BE2C (cell line): ENCODE measurements around the gene LY86.

Experiments used
- DNase-seq: peaks from one replicate; pipeline ENCODE4 v3.0.0-alpha.2; 2020
- H3K27me3 ChIP-seq: fragments of 250-450 bp; sonication (Bioruptor Pico); 2 replicates; pipeline ENCODE4 v1.5.1; 2020; ENCODE audit warnings: mild to moderate bottlenecking
- H3K36me3 ChIP-seq: fragments of 250-450 bp; sonication (Bioruptor Pico); 2 replicates; pipeline ENCODE4 v1.5.1; 2020; ENCODE audit warnings: mild to moderate bottlenecking
- H3K4me1 ChIP-seq: fragments of 250-450 bp; sonication (Bioruptor Pico); 2 replicates; pipeline ENCODE4 v1.5.1; 2020
- H3K4me3 ChIP-seq: 2 replicates; pipeline ENCODE4 v1.5.1; 2011; ENCODE audit warnings: low read depth, low read length
- H3K9me3 ChIP-seq: fragments of 250-450 bp; sonication (Bioruptor Pico); 2 replicates; pipeline ENCODE4 v1.5.1; 2020
- TF ChIP-seq, protein P1 (sequence below): IDR thresholded peaks from 2 replicates; pipeline ENCODE4 v1.5.1; 2012; ENCODE audit warnings: mild to moderate bottlenecking, low read depth, low read length

The LY86 gene

DNA sequence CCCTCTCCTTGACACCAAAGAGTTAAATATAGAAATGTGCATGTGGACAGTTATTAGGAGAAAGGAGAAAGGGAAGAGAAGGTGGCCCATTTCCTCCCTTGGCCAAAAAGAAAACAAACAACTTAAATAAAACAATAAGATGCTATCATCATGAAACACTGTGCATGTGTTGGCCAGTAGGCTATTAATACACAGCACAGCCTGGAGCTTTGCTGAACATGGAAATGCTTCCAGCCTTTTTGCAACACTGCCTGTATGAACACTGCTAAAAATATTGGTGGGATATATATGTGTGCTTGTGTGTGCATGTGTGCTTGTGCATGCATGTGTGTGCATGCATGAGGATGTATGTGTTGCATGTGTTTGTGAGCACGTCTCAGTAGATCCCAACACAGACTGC lies 100.4 kb downstream of the LY86 start:
- H3K27me3 ChIP-seq, result no peaks in the 10 kb centered on the region
- TF ChIP-seq, protein P1, sequence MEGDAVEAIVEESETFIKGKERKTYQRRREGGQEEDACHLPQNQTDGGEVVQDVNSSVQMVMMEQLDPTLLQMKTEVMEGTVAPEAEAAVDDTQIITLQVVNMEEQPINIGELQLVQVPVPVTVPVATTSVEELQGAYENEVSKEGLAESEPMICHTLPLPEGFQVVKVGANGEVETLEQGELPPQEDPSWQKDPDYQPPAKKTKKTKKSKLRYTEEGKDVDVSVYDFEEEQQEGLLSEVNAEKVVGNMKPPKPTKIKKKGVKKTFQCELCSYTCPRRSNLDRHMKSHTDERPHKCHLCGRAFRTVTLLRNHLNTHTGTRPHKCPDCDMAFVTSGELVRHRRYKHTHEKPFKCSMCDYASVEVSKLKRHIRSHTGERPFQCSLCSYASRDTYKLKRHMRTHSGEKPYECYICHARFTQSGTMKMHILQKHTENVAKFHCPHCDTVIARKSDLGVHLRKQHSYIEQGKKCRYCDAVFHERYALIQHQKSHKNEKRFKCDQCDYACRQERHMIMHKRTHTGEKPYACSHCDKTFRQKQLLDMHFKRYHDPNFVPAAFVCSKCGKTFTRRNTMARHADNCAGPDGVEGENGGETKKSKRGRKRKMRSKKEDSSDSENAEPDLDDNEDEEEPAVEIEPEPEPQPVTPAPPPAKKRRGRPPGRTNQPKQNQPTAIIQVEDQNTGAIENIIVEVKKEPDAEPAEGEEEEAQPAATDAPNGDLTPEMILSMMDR, result no peak
- H3K4me3 ChIP-seq, result no peak overlapping the region
- DNase-seq, result no peak
- no peaks in the 10 kb centered on the region for H3K9me3 ChIP-seq
- no peaks in the 10 kb centered on the region for H3K36me3 ChIP-seq
- H3K4me1 ChIP-seq, result peaks cover 16% of the 10 kb centered on the region

DNA sequence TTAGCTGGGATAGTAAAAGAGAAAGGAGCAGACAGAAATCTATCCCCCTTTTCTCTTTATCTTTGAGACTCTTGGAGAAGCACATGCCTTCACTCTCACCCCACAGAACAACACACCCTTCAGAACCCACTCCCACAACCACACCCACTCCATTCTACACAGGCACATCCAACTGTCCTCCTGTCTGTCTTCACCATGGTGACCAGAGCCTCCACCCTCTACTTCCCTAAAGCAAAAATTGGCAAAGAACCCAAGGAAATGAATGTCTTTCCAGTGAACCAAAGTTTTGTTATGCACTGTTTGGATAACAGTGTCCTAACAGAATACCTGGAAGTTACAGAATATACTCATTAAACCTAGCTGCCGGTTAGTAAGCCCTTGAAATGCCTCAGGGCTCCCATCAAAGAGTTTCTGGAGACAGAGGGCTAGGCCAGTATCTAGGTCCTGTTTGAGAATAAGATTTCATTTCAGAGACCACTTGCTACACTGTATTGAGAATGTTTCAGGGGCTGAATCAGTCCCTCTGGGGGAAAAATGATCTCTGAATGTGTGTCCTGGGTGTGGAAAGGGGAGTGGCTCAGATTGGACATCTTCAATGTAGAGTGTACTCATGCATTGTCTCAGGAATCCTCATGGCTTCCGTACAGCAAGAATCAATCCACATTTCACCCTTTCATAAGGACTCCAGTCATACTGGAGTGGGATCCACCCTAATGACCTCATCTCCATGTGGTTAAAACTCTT lies 101.1 kb downstream of the LY86 start:
- Histone ChIP-seq H3K27me3 (no peaks in the 10 kb centered on the region), H3K4me1 (peaks cover 9% of the 10 kb centered on the region), H3K9me3 (no peaks in the 10 kb centered on the region), H3K4me3 (no peak overlapping the region), H3K36me3 (no peaks in the 10 kb centered on the region)
- TF ChIP-seq, protein P1, result no peak
- no peak for DNase-seq

DNA sequence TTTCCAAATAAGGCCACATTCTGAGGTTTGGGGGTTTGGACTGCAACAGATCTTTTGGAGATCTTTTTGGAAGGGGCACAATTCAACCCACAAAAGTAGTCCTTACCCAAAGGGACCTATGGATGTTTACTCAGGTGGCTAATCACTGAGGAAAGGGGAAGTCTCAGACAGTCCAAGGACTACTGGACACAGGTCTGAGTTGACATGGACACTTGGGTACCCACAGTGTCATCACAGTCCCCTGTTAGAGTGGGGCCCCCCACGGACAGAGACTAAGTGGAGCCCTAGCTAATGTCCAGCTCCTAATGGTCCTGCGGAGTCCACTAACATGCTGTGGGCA lies 101.6 kb downstream of the LY86 start:
- peaks cover 9% of the 10 kb centered on the region for H3K4me1 ChIP-seq
- no peak overlapping the region for H3K4me3 ChIP-seq
- DNase-seq, result no peak
- TF ChIP-seq, protein P1, result no peak
- H3K36me3 ChIP-seq, result no peaks in the 10 kb centered on the region
- no peaks in the 10 kb centered on the region for H3K27me3 ChIP-seq
- no peaks in the 10 kb centered on the region for H3K9me3 ChIP-seq

DNA sequence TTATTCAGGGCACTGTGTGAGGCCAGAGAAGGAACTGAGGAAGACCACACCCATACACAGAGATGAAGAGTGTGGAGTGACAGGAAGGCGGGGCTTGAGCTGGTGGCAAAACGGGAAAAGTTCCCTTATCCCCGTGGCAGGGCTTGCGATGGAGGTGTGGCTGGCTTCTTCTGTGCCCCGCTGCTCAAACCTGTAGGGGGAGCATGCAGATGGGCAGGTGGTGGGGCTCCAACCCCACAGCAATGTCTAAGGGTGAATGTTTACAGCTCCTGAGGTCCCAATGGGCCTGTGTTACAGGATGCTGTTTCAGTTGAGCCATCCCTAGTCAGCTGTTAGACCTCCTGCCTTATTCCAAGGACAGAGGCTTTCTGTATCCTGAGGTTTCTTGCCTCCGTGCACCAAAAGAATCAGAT lies 105.9 kb downstream of the LY86 start:
- H3K4me1 ChIP-seq, result no peaks in the 10 kb centered on the region
- no peak for DNase-seq
- H3K4me3 ChIP-seq, result no peak overlapping the region
- H3K9me3 ChIP-seq, result no peaks in the 10 kb centered on the region
- no peaks in the 10 kb centered on the region for H3K36me3 ChIP-seq
- no peaks in the 10 kb centered on the region for H3K27me3 ChIP-seq
- TF ChIP-seq, protein P1, result no peak

DNA sequence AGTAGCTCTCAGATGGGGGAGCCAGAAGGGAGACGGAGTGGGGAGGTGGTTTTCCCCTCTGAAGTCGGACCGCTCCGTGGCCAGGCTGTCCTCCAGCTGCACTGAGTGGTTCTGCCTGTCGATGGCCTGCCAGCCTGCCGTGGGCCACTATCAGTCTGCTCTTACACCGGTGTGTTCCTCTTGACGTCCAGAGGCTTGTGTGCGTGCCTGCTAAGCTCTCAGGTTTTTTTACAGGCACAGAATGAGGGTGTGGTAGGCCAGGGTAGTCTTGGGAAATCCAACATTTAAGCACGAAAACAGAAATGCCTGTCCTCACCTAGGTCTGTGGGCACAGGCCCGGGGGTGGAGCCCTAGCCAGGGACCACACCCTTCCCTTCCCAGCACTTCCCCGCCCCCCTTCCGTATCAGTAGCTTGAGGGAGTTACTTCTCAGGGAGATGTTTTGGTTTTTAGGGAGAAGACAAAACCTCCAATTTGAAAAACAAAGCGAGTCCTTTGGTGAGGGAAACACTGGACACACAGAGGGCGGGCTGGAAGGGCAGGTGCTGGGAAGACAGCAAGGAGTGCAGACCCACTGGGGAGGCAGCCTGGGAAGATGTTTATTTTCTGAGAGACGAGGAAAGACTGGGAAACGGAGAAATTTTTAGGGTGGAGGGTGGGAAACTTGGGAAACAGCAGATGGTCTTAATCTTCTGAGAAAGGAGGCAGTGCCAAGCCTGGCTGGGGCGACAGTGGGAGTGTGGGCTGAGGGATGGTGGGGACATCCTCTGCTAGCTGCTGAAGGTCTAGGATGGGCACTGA lies 106.5 kb downstream of the LY86 start:
- no peak for DNase-seq
- TF ChIP-seq, protein P1, result no peak
- H3K27me3 ChIP-seq, result no peaks in the 10 kb centered on the region
- H3K4me1 ChIP-seq, result no peaks in the 10 kb centered on the region; the same call in 1 of the 2 replicates
- no peak overlapping the region for H3K4me3 ChIP-seq
- H3K36me3 ChIP-seq, result no peaks in the 10 kb centered on the region
- no peaks in the 10 kb centered on the region for H3K9me3 ChIP-seq
